AG04449 (cell line): ENCODE results near the gene CYP27C1.
"Not testable (repeated sequence)": the region's sequence is repeated elsewhere in the genome, so short reads cannot be mapped to it uniquely, and the experiment has no call there.

Source experiments
- CTCF ChIA-PET: fragments of 350-600 bp; formaldehyde crosslinking; extraction: SDS; loops from one replicate; lab custom pipeline; 2021; ENCODE audit warnings: antibody characterized with exemption; lab: Yijun Ruan, JAX
- POLR2A ChIA-PET: fragments of 400-600, 350-600 bp; formaldehyde crosslinking; extraction: SDS; loops from one replicate; lab custom pipeline; 2020; ENCODE audit warnings: antibody characterized with exemption, inconsistent platforms; lab: Yijun Ruan, JAX
- DNase-seq: peaks from one replicate; pipeline ENCODE4 v3.0.0-alpha.2; 2010; ENCODE audit warnings: low read depth, low spot score
- H3K4me3 ChIP-seq: 2 replicates; pipeline ENCODE4 v1.5.1; 2011; ENCODE audit warnings: low read depth, mild to moderate bottlenecking, control low read depth, low read length
- CTCF ChIP-seq: IDR thresholded peaks from one replicate; pipeline ENCODE4 v1.5.1; 2011; ENCODE audit warnings: mild to moderate bottlenecking, moderate library complexity, low read length, control low read depth, inconsistent platforms; ENCODE audit not compliant: insufficient read depth; ENCODE audit errors: missing control alignments

CYP27C1 gene

DNA sequence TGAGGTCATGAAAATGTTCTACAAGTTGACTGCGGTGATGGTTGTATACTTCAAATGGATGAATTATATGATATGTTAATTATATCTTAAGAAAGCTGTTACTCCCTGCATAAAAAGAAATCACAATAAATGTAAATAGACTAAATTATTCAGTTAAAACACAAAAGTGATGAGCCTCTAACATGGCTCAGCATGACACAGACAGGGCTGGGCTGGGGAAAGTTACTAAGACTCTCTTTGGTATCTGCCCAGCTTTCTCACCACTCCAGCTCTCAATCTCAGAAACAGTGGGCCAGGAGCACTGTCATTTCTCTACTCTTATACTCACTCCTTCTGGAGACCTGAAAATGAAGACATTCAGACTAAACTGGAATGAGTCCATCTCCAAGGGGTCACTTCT, 3.5 kb downstream of the CYP27C1 start:
- no peak for TF ChIP-seq CTCF
- no peak for DNase-seq
- ChIA-PET CTCF (interaction anchor here (1.0 to 2.2 kb wide), 4 partner anchors 17 to 43 kb away, joined by 3 to 7 read pairs (median 4); no protein-coding TSS in a partner anchor), POLR2A (no interaction called here)
- no peak overlapping the region for H3K4me3 ChIP-seq

DNA sequence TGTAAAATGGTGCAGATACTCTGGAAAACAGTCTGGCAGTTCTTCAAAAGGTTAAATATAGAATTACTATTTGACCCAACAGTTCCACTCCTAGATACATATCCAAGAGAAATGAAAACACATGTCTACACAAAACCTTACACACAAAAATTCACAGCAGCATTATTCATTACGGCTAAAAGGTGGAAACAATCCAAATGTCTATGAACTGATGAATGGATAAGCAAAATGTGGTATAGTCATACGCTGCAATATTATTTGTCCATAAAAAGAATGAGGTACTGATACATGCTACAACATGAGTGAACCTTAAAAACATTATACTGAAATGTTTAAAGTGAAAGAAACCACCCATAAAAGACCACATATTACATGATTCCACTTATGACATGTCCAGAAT, 4.0 kb downstream of the CYP27C1 start:
- POLR2A ChIA-PET = no interaction called here
- no peak for DNase-seq
- TF ChIP-seq CTCF = no peak
- CTCF ChIA-PET = interaction anchor here (1.0 to 2.2 kb wide), 2 partner anchors 16 to 19 kb away, joined by 5 to 7 read pairs; no protein-coding TSS in a partner anchor
- no peak overlapping the region for H3K4me3 ChIP-seq

- H3K4me3 ChIP-seq, CTCF ChIA-PET, POLR2A ChIA-PET, DNase-seq: not testable (repeated sequence)
Observed at GRCh38 chr2:127214201-127214600, 5.9 kb downstream of the CYP27C1 start.

GRCh38 chr2:127208313-127208712, 11.8 kb downstream of the CYP27C1 start:
- POLR2A ChIA-PET = interaction anchor here (0.6 kb wide), 1 partner anchor 286 kb away, joined by 3 read pairs; no protein-coding TSS in a partner anchor
- CTCF ChIA-PET = interaction anchor here (1.2 kb wide), 2 partner anchors 11 to 141 kb away, joined by 3 to 11 read pairs; no protein-coding TSS in a partner anchor

DNA sequence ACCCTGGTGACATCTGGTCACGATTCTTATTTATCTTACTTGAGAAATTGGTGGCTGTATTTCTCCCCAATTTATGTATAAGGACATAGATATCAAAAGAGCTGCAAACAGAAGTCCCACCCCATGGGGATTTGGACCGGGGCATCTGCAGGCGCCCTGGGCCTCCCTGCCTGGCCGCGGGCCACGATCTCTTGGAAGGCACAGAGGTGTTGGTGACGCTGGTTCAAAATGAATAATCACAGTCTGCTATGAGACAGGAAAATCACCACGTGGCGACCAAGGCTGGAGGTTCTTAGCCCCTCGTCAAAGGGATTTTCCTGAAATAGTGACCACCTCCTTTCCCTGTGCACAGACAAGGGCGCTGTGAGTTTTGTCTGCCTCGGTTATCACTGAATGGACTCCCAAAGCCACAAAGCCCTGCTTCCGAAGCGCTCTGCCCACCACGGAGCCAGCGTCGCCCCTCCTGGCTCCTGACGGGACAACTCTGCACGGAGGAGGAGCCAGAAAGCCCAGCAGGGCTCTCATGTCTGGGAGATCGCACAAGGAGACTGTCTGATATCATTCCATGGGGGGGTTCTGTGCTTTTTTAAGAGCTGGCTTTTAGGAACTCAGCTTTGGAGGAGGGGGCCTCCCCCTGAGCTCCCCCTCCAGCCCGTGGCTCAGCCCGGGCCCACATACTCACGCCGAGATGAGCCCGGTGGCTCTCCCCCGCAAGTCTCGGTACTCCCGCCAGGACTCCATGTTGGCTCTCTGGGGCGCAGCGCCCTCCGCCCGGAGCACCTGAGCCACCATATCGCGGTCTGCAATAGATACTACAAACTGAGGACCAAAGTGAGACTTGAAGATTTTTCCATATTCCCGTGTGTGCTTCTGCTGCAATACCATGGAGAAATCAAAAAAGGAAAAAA, 14.6 kb downstream of the CYP27C1 start:
- no peak overlapping the region for H3K4me3 ChIP-seq
- no peak for TF ChIP-seq CTCF
- ChIA-PET POLR2A (no interaction called here), CTCF (interaction anchor here (1.2 kb wide), 1 partner anchor 8 kb away, joined by 5 read pairs; no protein-coding TSS in a partner anchor)
- no peak for DNase-seq

More at GRCh38 chr2:127208313-127208712, 11.8 kb downstream of the CYP27C1 start:
- DNase-seq = no peak
- no peak overlapping the region for H3K4me3 ChIP-seq
- no peak for TF ChIP-seq CTCF

DNA sequence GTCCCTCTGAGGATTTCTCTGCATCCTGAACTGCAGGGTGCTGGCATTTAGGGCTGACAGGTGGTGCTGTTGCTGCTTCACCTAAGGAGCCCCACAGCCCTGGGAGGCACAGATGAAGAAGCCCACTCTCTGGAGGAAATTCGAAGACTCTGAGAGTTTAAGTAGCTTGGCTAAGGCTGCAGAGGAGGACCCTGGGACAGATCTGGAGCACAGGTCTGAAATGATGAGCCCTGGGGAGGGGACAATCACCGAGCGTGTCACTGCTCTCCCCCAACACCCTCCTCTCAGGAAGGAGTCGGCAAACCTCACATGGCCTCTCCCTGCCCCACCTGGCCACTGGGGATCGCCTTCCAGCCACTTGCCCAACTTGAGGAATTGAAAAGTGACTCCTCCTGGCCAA, 18.6 kb downstream of the CYP27C1 start:
- POLR2A ChIA-PET = no interaction called here
- no peak for DNase-seq
- no peak for TF ChIP-seq CTCF
- CTCF ChIA-PET = interaction anchor here (1.1 to 2.0 kb wide), 3 partner anchors 11 to 277 kb away, joined by 4 to 6 read pairs (median 5); no protein-coding TSS in a partner anchor
- no peak overlapping the region for H3K4me3 ChIP-seq
